ENCODE measurements around the gene TTLL5.

TTLL5 gene

DNA sequence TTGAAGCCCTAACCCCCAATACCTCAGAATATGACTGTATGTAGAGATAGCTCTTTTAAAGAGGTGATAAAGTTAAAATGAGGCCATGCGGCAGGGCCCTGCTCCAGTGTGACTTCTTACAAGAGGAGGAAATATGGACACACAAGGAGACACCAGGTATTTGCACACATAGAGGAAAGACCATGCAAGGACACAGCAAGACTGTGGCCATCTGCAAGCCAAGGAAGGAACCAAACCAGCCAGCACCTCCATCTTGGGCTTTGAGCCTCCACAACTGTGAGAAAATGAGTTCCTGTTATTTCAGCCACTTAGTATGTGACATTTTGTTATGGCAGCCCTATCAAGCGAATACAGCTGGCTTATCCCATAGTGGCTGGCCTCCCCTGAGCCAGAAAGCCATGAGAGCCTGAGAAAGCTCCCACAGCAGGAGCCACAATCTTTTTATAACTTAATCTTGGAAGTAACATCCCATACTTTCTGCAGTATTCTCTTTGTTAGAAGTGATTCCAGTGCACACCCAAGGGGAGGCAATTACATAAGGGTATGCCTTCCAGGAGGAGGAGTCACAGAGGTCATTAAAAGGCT is 272.8 kb downstream of the TTLL5 start:
- no peak for TF ChIP-seq GATA3 (IDR thresholded peaks at IDR 0.05; ENCODE audit: low read depth, low read length)
- no peak for TF ChIP-seq GATA2 (IDR thresholded peaks at IDR 0.05; ENCODE audit: low read depth, low read length)

DNA sequence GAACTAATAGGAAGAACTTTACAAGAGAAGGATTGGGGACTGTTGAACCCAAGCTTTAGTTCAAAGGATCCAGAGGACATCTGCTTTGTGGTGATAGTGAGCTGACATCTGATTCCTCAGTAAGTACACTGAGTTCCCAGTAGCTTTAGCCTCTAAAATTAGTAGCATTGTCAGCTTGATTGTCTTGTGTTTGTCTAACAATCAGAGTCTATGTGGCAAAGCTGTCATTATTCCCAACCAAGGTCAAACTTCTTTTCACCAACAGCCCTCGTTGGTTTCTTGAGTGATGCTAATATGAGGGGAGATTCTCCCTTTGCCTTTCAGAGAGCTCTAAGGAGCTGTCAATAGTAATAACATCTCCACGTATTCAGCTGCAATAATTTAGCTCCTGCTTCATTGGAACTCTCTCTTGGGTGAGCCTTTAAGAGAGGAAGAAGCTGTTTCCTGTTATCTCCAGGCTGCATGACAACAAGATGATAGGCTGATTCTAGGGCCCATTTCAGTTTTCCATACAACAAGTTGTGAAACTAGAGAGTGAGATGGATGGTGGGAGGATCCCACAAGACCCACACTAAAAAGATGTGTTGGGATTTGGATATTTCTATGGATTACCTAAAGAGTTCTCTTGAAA is 274.1 kb downstream of the TTLL5 start:
- TF ChIP-seq GATA2 (IDR thresholded peaks at IDR 0.05; ENCODE audit: low read depth, low read length): no peak
- TF ChIP-seq GATA3 (IDR thresholded peaks at IDR 0.05; ENCODE audit: low read depth, low read length): no peak

DNA sequence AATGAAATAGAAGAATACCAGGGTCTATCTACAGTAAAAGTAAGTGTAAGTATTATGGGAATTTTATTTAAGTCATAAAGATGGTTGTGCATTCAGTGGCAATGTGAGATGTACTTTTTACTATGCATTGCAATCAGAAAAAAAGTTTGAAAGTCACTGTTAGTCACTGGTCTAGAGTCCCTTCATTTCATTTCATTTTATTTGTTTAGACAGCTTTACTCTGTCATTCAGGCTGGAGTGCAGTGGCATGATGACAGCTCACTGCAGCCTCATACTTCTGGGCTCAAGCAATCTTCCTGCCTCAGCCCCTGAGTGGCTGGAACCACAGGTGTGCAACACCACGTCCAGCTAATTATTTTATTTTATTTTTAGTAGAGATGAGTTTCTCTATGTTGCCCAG is 278.2 kb downstream of the TTLL5 start:
- TF ChIP-seq GATA3 (IDR thresholded peaks at IDR 0.05; ENCODE audit: low read depth, low read length): no peak
- TF ChIP-seq GATA2 (IDR thresholded peaks at IDR 0.05; ENCODE audit: low read depth, low read length): no peak

DNA sequence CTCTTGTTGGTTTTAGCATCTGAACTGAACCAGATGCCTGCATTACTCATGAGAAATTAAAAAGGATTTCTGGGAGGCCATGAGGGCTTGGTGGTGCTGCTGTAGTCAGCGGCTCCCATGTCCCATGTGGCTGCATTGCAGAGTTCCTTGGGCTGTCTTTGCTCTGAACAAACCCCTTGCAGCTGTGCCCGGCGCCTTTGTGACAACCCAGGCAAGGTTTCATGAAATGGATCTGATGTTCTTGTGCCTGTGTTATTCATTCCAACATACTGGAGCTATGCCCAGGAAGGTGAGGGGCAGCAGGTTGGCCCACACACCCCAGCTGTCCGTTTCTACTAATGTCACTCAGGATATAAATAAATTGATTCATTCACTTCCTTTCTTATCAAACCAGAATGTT is 280.0 kb downstream of the TTLL5 start:
- TF ChIP-seq GATA2 (IDR thresholded peaks at IDR 0.05; ENCODE audit: low read depth, low read length): no peak
- TF ChIP-seq GATA3 (IDR thresholded peaks at IDR 0.05; ENCODE audit: low read depth, low read length): no peak

DNA sequence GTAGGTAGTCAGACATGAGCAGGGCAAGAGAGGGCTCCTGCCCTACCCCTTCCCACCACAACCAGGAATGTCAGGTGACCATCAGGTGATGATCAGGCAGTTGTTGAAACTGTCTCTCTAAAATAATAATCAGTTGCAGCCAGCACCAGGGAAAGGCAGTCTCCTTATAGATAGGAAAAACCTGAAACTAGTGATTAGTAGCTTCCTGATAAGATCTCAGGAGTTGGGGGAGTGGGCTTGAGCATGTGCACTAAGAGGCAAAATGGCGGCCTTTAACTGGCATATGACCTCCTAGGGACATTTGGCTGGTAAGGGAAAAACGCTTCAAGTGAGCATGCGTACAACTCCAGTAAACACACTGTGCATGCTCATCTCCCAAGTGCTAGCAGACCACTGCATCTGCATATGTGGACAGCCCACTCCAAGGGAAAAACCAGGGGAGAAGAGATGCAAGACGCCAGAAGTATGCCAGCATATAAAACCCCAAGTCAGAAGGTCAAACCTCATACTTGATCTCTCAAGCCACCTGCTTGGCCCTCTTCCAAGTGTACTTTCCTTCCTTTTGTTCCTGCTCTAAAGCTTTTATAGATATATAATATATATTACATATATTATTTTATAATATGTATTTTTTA is 283.7 kb downstream of the TTLL5 start:
- no peak for TF ChIP-seq GATA3 (IDR thresholded peaks at IDR 0.05; ENCODE audit: low read depth, low read length)
- no peak for TF ChIP-seq GATA2 (IDR thresholded peaks at IDR 0.05; ENCODE audit: low read depth, low read length)

DNA sequence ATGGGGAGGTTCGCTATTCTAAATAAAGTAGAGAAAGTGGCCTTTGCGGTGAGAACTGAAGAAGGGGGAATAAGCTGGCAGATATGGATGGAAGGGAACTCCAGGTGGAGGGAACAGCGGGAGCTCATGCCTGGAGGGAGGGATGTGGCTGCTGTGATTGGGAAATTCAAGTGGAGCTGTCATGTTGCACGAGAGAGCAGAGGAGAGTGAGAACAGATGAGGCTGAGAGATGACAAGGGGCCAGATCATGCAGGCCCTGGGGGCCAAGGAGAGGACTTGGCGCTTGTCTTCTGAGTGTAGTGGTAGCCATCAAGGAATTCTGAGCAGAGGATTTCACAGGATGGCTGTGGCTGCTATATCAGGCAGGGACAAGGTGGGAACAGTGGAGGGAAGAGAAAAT is 285.7 kb downstream of the TTLL5 start:
- TF ChIP-seq GATA3 (IDR thresholded peaks at IDR 0.05; ENCODE audit: low read depth, low read length) (no peak), GATA2 (IDR thresholded peaks at IDR 0.05; ENCODE audit: low read depth, low read length) (no peak)

DNA sequence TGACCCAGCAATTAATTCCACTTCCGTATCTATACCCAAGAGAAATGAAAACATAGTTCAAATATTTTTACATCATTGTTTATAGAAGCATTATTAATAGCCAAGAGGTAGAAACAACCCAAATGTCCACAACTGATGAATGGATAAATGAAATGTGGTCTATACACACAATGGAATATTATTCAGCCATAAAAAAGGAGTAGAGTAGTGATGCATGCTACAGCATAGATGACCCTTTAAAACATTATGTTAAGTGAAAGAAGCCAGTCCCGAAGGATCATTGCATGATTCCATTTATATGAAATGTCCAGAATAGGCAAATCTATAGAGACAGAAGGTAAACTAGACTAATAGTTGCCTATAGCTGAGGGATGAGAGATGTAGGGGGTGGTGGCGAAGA is 291.4 kb downstream of the TTLL5 start:
- no peak for TF ChIP-seq GATA2 (IDR thresholded peaks at IDR 0.05; ENCODE audit: low read depth, low read length)
- no peak for TF ChIP-seq GATA3 (IDR thresholded peaks at IDR 0.05; ENCODE audit: low read depth, low read length)

DNA sequence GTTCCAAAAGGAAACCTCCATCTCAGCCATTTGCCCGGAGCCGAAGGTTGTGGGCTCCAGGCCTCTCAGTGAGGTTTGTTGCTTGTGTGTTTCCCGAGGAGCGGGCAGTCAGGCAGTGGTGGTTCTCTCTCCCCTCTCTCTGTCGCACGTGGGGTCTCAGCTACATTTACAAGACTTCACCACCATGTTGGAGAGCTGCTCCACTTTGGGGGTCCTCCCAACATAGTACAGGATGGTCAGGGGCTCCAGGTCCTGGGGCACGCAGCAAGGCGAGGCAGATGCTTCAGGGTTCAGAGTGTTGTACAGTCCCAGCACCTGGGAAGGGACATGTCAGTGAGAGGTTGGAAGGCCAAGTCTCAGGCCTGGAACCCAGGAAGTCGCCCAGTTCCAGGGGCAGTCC is 298.0 kb downstream of the TTLL5 start:
- TF ChIP-seq GATA2 (IDR thresholded peaks at IDR 0.05; ENCODE audit: low read depth, low read length): no peak
- TF ChIP-seq GATA3 (IDR thresholded peaks at IDR 0.05; ENCODE audit: low read depth, low read length): no peak

DNA sequence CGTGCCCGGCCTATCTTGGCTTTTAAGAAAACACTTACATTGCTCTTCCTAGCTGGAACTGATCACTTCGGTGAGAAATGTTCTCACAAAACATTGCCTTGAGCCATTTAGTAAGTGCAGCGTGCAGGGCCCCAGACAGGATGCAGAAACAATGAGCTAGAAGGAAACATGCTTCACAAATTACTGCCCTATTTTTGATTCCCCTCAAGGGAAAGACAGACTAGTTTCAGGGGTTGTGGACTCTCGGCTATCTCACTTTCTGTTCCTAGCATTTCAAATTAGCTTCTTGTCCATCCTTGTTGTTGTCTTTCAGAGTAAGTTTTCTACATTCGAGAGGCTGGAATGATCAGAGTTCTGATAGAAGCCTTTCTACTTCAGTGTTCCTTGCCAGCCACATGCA is 299.2 kb downstream of the TTLL5 start:
- TF ChIP-seq GATA2 (IDR thresholded peaks at IDR 0.05; ENCODE audit: low read depth, low read length) (no peak), GATA3 (IDR thresholded peaks at IDR 0.05; ENCODE audit: low read depth, low read length) (no peak)

DNA sequence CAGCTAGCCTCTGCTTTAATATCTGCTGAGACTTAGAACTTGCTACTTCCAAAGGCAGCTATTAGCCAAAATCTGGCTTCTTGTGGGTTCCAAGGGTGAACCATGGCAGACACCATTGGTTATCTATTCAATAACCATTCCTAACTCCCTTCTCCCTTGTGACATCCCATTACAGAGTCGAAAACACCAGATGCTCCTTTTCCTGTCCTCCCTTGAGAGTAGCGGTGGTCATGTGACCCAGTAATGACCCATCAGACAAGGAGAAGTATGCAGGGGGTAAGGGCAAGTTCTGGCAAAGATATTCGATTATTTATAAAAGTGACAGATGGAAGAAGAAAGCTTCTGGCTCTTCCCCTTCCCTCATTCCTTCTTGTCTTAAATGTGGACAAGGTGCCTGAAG is 300.6 kb downstream of the TTLL5 start:
- TF ChIP-seq GATA2 (IDR thresholded peaks at IDR 0.05; ENCODE audit: low read depth, low read length) (no peak), GATA3 (IDR thresholded peaks at IDR 0.05; ENCODE audit: low read depth, low read length) (no peak)

DNA sequence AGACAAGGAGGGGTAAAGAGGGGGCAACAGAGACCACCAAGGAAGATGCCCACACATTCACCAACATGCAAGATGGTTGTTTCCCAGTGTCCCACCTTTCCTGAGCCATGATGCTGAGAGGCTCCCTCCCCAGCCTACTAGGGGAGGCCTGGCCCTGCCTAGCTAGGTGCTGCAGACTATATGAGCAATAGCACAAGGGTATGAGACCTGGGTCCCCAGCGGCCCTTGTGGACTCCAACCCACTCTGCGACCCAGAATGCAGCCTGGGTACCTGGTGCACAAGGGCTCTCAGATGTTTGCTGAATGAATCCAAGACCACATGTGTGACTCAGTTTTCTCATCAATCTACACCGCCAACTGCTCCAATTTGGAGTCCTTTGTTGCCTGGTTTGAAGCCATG is 306.8 kb downstream of the TTLL5 start:
- TF ChIP-seq GATA3 (IDR thresholded peaks at IDR 0.05; ENCODE audit: low read depth, low read length): no peak
- no peak for TF ChIP-seq GATA2 (IDR thresholded peaks at IDR 0.05; ENCODE audit: low read depth, low read length)

DNA sequence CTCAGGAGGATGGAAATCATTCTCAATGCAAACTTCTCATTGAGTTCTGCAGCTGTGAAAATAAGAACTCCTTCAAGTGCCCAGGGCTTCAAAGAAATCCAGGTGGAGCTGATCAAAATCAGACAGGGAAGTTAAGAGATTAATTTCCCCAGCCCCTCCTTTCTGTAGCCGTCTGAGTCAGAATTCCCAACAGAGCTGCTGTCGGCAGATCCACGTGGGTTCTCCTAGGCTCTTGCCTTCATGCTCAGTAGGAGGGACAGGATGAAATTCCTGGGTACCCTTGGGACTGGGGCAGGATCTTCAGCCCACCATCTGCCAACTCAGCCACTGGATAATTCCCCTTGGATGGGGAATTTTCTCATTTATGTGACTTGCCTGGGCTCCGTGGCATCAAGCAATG is 307.4 kb downstream of the TTLL5 start:
- TF ChIP-seq GATA2 (IDR thresholded peaks at IDR 0.05; ENCODE audit: low read depth, low read length) (no peak), GATA3 (IDR thresholded peaks at IDR 0.05; ENCODE audit: low read depth, low read length) (no peak)

DNA sequence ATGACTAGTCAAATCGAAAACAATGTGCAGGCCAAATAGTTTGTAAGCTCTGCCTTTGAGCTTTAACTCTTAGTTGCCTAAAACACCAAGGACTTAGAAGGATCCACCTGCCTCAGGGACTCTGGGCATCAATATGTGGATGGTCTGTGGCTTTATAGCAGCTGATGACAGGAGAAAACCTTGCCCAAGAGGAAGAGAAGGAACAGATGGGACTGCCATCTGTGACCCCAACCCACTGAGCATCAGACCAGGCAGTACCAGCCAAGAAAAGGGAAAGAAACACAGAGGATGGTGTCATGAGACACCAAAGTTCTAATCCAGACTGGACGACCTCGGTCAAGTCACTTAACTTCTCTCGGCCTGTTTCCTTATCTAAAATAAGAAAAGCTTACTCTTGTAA is 308.1 kb downstream of the TTLL5 start:
- TF ChIP-seq GATA3 (IDR thresholded peaks at IDR 0.05; ENCODE audit: low read depth, low read length) (no peak), GATA2 (IDR thresholded peaks at IDR 0.05; ENCODE audit: low read depth, low read length) (no peak)

DNA sequence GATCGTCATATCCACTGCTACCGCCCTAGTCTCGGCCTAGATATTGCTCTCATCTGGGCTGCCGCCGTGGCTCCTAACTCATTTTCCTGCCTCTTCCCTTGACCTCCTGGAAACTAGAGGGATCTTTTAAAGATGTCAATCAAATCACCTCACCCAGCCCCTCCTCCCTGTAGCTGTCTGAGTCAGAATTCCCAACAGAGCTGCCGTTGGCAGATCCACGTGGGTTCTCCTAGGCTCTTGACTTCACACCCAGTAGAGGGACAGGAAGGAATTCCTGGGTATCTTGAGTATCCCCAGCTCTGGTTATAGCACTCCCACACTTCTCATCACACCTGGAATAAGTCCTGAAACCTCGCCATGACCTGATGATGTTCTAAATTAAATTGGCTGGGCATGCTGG is 308.8 kb downstream of the TTLL5 start:
- TF ChIP-seq GATA2 (IDR thresholded peaks at IDR 0.05; ENCODE audit: low read depth, low read length) (no peak), GATA3 (IDR thresholded peaks at IDR 0.05; ENCODE audit: low read depth, low read length) (no peak)

DNA sequence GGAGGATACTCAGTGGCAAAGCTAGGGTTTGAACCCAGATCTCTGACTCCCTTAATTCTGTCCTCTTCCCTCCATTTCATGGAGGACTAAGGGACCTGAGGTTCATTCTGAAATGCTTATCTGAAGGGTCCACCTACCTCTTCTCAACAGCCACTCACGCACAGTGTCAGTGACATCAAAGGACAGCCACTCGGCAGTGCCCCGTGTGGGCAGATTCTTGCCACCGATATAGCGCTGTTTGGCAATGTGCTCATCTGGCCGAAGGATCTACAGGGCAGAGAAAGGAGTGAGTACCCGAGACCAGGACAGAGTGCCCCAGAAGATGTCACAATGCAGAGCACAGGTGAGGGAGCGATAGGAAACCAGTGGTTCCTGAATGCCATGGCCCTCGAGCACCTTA is 309.9 kb downstream of the TTLL5 start:
- TF ChIP-seq GATA3 (IDR thresholded peaks at IDR 0.05; ENCODE audit: low read depth, low read length): no peak
- no peak for TF ChIP-seq GATA2 (IDR thresholded peaks at IDR 0.05; ENCODE audit: low read depth, low read length)
